ENCODE measurements around the gene MTCH2.
A peak's percentile ranks its signal among the peaks of the same experiment; 100 is the strongest.

Gene MTCH2

GRCh38 chr11:47583844-47584243 lies 58.5 kb downstream of the MTCH2 start:
- H3K27ac ChIP-seq: no peak overlapping the region
- no peak for TF ChIP-seq CTCF (IDR thresholded peaks at IDR 0.05)
- no peak overlapping the region for H3K4me3 ChIP-seq
- DNase-seq (ENCODE audit: low spot score): no peak

GRCh38 chr11:47578524-47579494 lies 63.5 kb downstream of the MTCH2 start, which contains the start of the genes KBTBD4 and NDUFS3:
KBTBD4 (minus strand) TSS chr11:47578970; CDS start chr11:47578951, 19 bp downstream.
NDUFS3 (plus strand) TSS chr11:47579074; CDS start chr11:47579092, 18 bp downstream.
- TF ChIP-seq CTCF (IDR thresholded peaks at IDR 0.05): no peak
- H3K27ac ChIP-seq: peak within 1 kb of the TSS; percentile 85 to 94
- peak; percentile 93 for DNase-seq (ENCODE audit: low spot score)
- H3K4me3 ChIP-seq: peak within 1 kb of the TSS; percentile 84

- Histone ChIP-seq H3K27ac (no peak overlapping the region), H3K4me3 (peak overlapping the region; percentile 84)
- TF ChIP-seq CTCF (IDR thresholded peaks at IDR 0.05): no peak
- no peak for DNase-seq (ENCODE audit: low spot score)
These were observed 64.8 kb downstream of the MTCH2 start for GRCh38 chr11:47577460-47578041.

DNA sequence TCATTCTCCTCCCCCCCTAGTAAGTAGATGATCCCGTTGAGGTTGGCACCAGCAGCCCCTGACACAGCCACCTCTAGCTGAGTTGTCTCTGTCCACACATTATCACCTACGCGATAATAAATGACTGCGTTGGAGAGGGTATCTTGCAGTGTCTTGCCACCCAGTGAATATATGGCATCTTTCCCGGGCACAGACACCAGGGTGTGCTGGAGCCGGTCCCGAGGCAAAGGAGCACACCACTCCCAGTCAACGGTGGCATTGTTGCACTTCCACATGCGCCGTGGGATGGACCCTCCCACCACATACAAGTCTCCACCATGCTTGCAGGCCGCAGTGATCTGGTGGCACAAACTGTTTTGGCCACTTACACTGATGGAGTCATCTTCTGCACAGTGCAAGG lies 69.0 kb downstream of the MTCH2 start:
- no peak for DNase-seq (ENCODE audit: low spot score)
- Histone ChIP-seq H3K27ac (no peak overlapping the region), H3K4me3 (no peak overlapping the region)
- TF ChIP-seq CTCF (IDR thresholded peaks at IDR 0.05): no peak

GRCh38 chr11:47572715-47573255 lies 69.6 kb downstream of the MTCH2 start:
- no peak for TF ChIP-seq CTCF (IDR thresholded peaks at IDR 0.05)
- Histone ChIP-seq H3K4me3 (no peak overlapping the region), H3K27ac (no peak overlapping the region)
- no peak for DNase-seq (ENCODE audit: low spot score)

GRCh38 chr11:47571895-47572294 lies 70.5 kb downstream of the MTCH2 start:
- Histone ChIP-seq H3K4me3 (no peak overlapping the region), H3K27ac (no peak overlapping the region)
- no peak for DNase-seq (ENCODE audit: low spot score)
- TF ChIP-seq CTCF (IDR thresholded peaks at IDR 0.05): no peak
